Neural progenitor cell (in vitro differentiated cells): ENCODE data around the gene F10. TPM values are rescaled to one million over a fixed set of nuclear protein-coding genes. Genes with fewer than 3 reads are reported as not detected.

Experiments used
- DNase-seq: peaks from one replicate; pipeline ENCODE4 v3.0.0-alpha.2; 2016; ENCODE audit warnings: low spot score
- H2AFZ ChIP-seq: fragments of 200-600 bp; sonication (generic); replicated peaks from 2 replicates; pipeline ENCODE4 v1.6.1; 2016; ENCODE audit warnings: antibody characterized with exemption
- H3F3A ChIP-seq: fragments of 200-600 bp; sonication (generic); 2 replicates; pipeline ENCODE4 v1.6.1; 2016; ENCODE audit warnings: antibody characterized with exemption, low read depth
- H3K27ac ChIP-seq: fragments of 200-600 bp; sonication (generic); 2 replicates; pipeline ENCODE4 v1.5.1; 2016; ENCODE audit warnings: mild to moderate bottlenecking
- H3K27me3 ChIP-seq: fragments of 200-600 bp; sonication (generic); 2 replicates; pipeline ENCODE4 v1.6.1; 2016; ENCODE audit warnings: mild to moderate bottlenecking, moderate library complexity
- H3K36me3 ChIP-seq: fragments of 200-600 bp; sonication (generic); 2 replicates; pipeline ENCODE4 v1.5.1; 2016
- H3K4me1 ChIP-seq: fragments of 200-600 bp; sonication (generic); 2 replicates; pipeline ENCODE4 v1.6.1; 2016; ENCODE audit warnings: mixed run types
- H3K4me2 ChIP-seq: fragments of 200-600 bp; sonication (generic); 2 replicates; pipeline ENCODE4 v1.6.1; 2016
- H3K4me3 ChIP-seq: fragments of 200-600 bp; sonication (generic); 2 replicates; pipeline ENCODE4 v1.5.1; 2016
- H3K79me2 ChIP-seq: fragments of 200-600 bp; sonication (generic); 2 replicates; pipeline ENCODE4 v1.6.1; 2016; ENCODE audit warnings: low read depth
- H3K9ac ChIP-seq: fragments of 200-600 bp; sonication (generic); 2 replicates; pipeline ENCODE4 v1.6.1; 2016
- H3K9me3 ChIP-seq: fragments of 200-600 bp; sonication (generic); 2 replicates; pipeline ENCODE4 v1.5.1; 2016; ENCODE audit warnings: low read depth
- H4K20me1 ChIP-seq: fragments of 200-600 bp; sonication (generic); 2 replicates; pipeline ENCODE4 v1.6.1; 2016; ENCODE audit warnings: low read depth
- H3K27ac Mint-ChIP-seq: 3 replicates; pipeline ENCODE4 v1.8.0; 2021; ENCODE audit warnings: mixed read lengths
- H3K27me3 Mint-ChIP-seq: 2 replicates; pipeline ENCODE4 v1.8.0; 2022; ENCODE audit warnings: low read depth, mild to moderate bottlenecking, inconsistent platforms, moderate library complexity, mixed read lengths; ENCODE audit not compliant: insufficient read depth
- H3K36me3 Mint-ChIP-seq: 3 replicates; pipeline ENCODE4 v1.8.0; 2021; ENCODE audit warnings: mixed read lengths
- H3K4me1 Mint-ChIP-seq: 3 replicates; pipeline ENCODE4 v1.8.0; 2021; ENCODE audit warnings: mixed read lengths
- H3K4me3 Mint-ChIP-seq: 3 replicates; pipeline ENCODE4 v1.8.0; 2021; ENCODE audit warnings: mild to moderate bottlenecking, moderate library complexity, mixed read lengths
- H3K9me3 Mint-ChIP-seq: 3 replicates; pipeline ENCODE4 v1.8.0; 2020; ENCODE audit warnings: mixed read lengths
- CTCF ChIP-seq: fragments of 200-600 bp; sonication (generic); IDR thresholded peaks from 2 replicates; pipeline ENCODE4 v1.5.1; 2017; ENCODE audit warnings: antibody characterized with exemption, mild to moderate bottlenecking
- EZH2 ChIP-seq: fragments of 200-600 bp; sonication (generic); IDR thresholded peaks from 2 replicates; pipeline ENCODE4 v1.6.1; 2017; ENCODE audit warnings: antibody characterized with exemption, mild to moderate bottlenecking, moderate library complexity
- EZH2phosphoT487 ChIP-seq: fragments of 200-600 bp; sonication (generic); IDR thresholded peaks from 2 replicates; pipeline ENCODE4 v1.6.1; 2017; ENCODE audit warnings: antibody characterized with exemption
- total RNA-seq: library from RNA; depleted of rRNA; stranded (reverse); fragments of >200 nt; gene quantifications from 2 replicates; pipeline ENCODE4 v1.2.3, GENCODE V29; 2015; ENCODE audit warnings: low replicate concordance

Gene F10
- total RNA-seq, 1 donor from 2014 or later: 2.0 TPM

- Mint-ChIP-seq H3K4me1 (peaks cover 1% of the 10 kb centered on the region), H3K27me3 (no peaks in the 10 kb centered on the region), H3K36me3 (peaks cover 42% of the 10 kb centered on the region), H3K9me3 (no peaks in the 10 kb centered on the region), H3K27ac (no peak overlapping the region), H3K4me3 (no peak overlapping the region)
- H3K4me3 ChIP-seq: no peak overlapping the region
- H3K79me2 ChIP-seq: peaks cover 3% of the 10 kb centered on the region
- DNase-seq: no peak
- no peak overlapping the region for H3K9ac ChIP-seq
- H3K27me3 ChIP-seq: no peaks in the 10 kb centered on the region
- H3K27ac ChIP-seq: no peak overlapping the region
- H3K36me3 ChIP-seq: peaks cover 22% of the 10 kb centered on the region
- H4K20me1 ChIP-seq: peaks cover 5% of the 10 kb centered on the region
- TF ChIP-seq CTCF (no peak), EZH2 (no peak), EZH2phosphoT487 (no peak)
- H3F3A ChIP-seq: no peaks in the 10 kb centered on the region
- H3K4me1 ChIP-seq: no peaks in the 10 kb centered on the region
- no peak overlapping the region for H3K4me2 ChIP-seq
- H3K9me3 ChIP-seq: no peaks in the 10 kb centered on the region
- no peak overlapping the region for H2AFZ ChIP-seq
Observed at GRCh38 chr13:113192279-113192678, 69.7 kb downstream of the F10 start.

- no peak overlapping the region for H3K4me2 ChIP-seq
- H3K36me3 Mint-ChIP-seq: peaks cover 38% of the 10 kb centered on the region
Observed at GRCh38 chr13:113192902-113193301, 70.3 kb downstream of the F10 start.

GRCh38 chr13:113195360-113195759 lies 72.8 kb downstream of the F10 start:
- Mint-ChIP-seq H3K36me3 (peaks cover 28% of the 10 kb centered on the region), H3K9me3 (no peaks in the 10 kb centered on the region), H3K27me3 (no peaks in the 10 kb centered on the region), H3K4me3 (no peak overlapping the region), H3K4me1 (no peaks in the 10 kb centered on the region), H3K27ac (no peak overlapping the region)
- Histone ChIP-seq H3K79me2 (peaks cover 17% of the 10 kb centered on the region), H3K36me3 (peaks cover 13% of the 10 kb centered on the region), H3K9ac (no peak overlapping the region), H3K27ac (no peak overlapping the region), H3K4me1 (no peaks in the 10 kb centered on the region), H3K4me2 (no peak overlapping the region), H3K9me3 (no peaks in the 10 kb centered on the region), H4K20me1 (peaks cover 8% of the 10 kb centered on the region), H3K4me3 (no peak overlapping the region), H3K27me3 (no peaks in the 10 kb centered on the region), H3F3A (no peaks in the 10 kb centered on the region), H2AFZ (no peak overlapping the region)
- DNase-seq: no peak
- TF ChIP-seq CTCF (no peak), EZH2 (no peak), EZH2phosphoT487 (no peak)

More at GRCh38 chr13:113192902-113193301, 70.3 kb downstream of the F10 start:
- no peaks in the 10 kb centered on the region for H3K4me1 Mint-ChIP-seq
- no peak overlapping the region for H3K9ac ChIP-seq
- no peaks in the 10 kb centered on the region for H3F3A ChIP-seq
- H3K27me3 Mint-ChIP-seq: no peaks in the 10 kb centered on the region
- no peak for DNase-seq
- H3K27ac ChIP-seq: no peak overlapping the region
- no peaks in the 10 kb centered on the region for H3K9me3 Mint-ChIP-seq
- no peaks in the 10 kb centered on the region for H3K9me3 ChIP-seq
- H3K27me3 ChIP-seq: no peaks in the 10 kb centered on the region
- no peak overlapping the region for H3K4me3 ChIP-seq
- peaks cover 5% of the 10 kb centered on the region for H4K20me1 ChIP-seq
- no peak overlapping the region for H3K27ac Mint-ChIP-seq
- no peak for TF ChIP-seq EZH2
- TF ChIP-seq EZH2phosphoT487: no peak
- TF ChIP-seq CTCF: no peak
- no peaks in the 10 kb centered on the region for H3K4me1 ChIP-seq
- peaks cover 22% of the 10 kb centered on the region for H3K36me3 ChIP-seq
- no peak overlapping the region for H3K4me3 Mint-ChIP-seq
- peaks cover 3% of the 10 kb centered on the region for H3K79me2 ChIP-seq
- H2AFZ ChIP-seq: no peak overlapping the region
